Measurements from ENCODE around the gene SYNPR. TPM values are rescaled to one million over a fixed set of nuclear protein-coding genes. Genes with fewer than 3 reads are reported as not detected.
A peak's percentile ranks its signal among the peaks of the same experiment; 100 is the strongest.

SYNPR gene
- total and polyA plus RNA-seq, 5 experiments from 2014 or later: not detected

GRCh38 chr3:63274359-63274758 is 3.7 kb upstream of the SYNPR start:
- peaks cover 0 to 10% (median 4%) of the 10 kb centered on the region in 9 donors for H3K9me3 Mint-ChIP-seq
- H3K4me3 Mint-ChIP-seq: no peak overlapping the region
- POLR2A ChIA-PET: no interaction called here

GRCh38 chr3:63279005-63279841 is 1.1 kb downstream of the SYNPR start:
- no peak overlapping the region for H3K27ac Mint-ChIP-seq
- no peak for ATAC-seq
- H3K4me3 Mint-ChIP-seq: peak overlapping the region in 1 of 10 donors; percentile 29
- H3K4me1 Mint-ChIP-seq: peaks cover 0 to 2% (median under 1%) of the 10 kb centered on the region in 4 donors
- H3K9me3 Mint-ChIP-seq: peaks cover 0 to 9% (median 2%) of the 10 kb centered on the region in 9 donors
- H3K27me3 Mint-ChIP-seq: peaks cover 12 to 50% (median 29%) of the 10 kb centered on the region in 5 donors
- POLR2A ChIA-PET: no interaction called here
- DNase-seq: no peak
- H3K36me3 Mint-ChIP-seq: no peaks in the 10 kb centered on the region

More at GRCh38 chr3:63274359-63274758, 3.7 kb upstream of the SYNPR start:
- ATAC-seq: no peak
- no peak for DNase-seq
- no peaks in the 10 kb centered on the region for H3K36me3 Mint-ChIP-seq
- H3K27ac Mint-ChIP-seq: no peak overlapping the region
- H3K4me1 Mint-ChIP-seq: peaks cover 0 to 2% (median under 1%) of the 10 kb centered on the region in 4 donors
- H3K27me3 Mint-ChIP-seq: peaks cover 12 to 35% (median 22%) of the 10 kb centered on the region in 5 donors

- peaks cover 0 to 17% (median 2%) of the 10 kb centered on the region in 9 donors for H3K9me3 Mint-ChIP-seq
- POLR2A ChIA-PET: no interaction called here
Observed at GRCh38 chr3:63287610-63288009, 9.5 kb downstream of the SYNPR start.

DNA sequence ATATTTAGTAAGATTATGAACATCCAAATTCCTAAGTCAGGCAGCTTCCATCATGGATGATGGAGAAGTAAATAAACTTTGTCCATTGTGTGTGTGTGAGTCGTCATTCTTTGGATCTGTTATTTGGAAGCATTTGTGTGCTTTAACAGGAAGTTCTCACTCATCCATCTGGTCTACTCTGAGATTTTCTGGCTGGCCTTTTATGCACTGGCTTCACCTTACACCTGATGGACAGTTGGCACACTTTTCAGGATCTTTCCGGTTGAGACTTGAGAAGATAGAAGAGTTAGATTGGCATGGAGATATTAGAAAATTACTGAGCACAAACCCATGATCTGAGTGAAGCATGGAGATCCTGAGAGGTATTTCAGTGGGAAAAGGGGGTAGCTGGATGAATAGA is 12.6 kb downstream of the SYNPR start:
- POLR2A ChIA-PET: no interaction called here
- H3K9me3 Mint-ChIP-seq: peaks cover 0 to 17% (median 1%) of the 10 kb centered on the region in 9 donors
- H3K4me3 Mint-ChIP-seq: no peak overlapping the region
- no peak overlapping the region for H3K27ac Mint-ChIP-seq
- H3K27me3 Mint-ChIP-seq: peaks cover 0 to 3% (median 1%) of the 10 kb centered on the region in 5 donors
- ATAC-seq: no peak
- H3K4me1 Mint-ChIP-seq: no peaks in the 10 kb centered on the region
- no peaks in the 10 kb centered on the region for H3K36me3 Mint-ChIP-seq
- DNase-seq: no peak

More at GRCh38 chr3:63287610-63288009, 9.5 kb downstream of the SYNPR start:
- Mint-ChIP-seq H3K4me1 (no peaks in the 10 kb centered on the region), H3K27me3 (peaks cover 0 to 4% (median under 1%) of the 10 kb centered on the region in 5 donors), H3K4me3 (no peak overlapping the region), H3K36me3 (no peaks in the 10 kb centered on the region), H3K27ac (peak overlapping the region in 1 of 10 donors; percentile 41)
- DNase-seq (no peak), ATAC-seq (no peak)

GRCh38 chr3:63294332-63294731 is 16.2 kb downstream of the SYNPR start:
- no peaks in the 10 kb centered on the region for H3K4me1 Mint-ChIP-seq
- H3K4me3 Mint-ChIP-seq: no peak overlapping the region
- no peaks in the 10 kb centered on the region for H3K36me3 Mint-ChIP-seq
- H3K9me3 Mint-ChIP-seq: peaks cover 0 to 10% (median 2%) of the 10 kb centered on the region in 9 donors
- POLR2A ChIA-PET: no interaction called here
- no peak for ATAC-seq
- H3K27me3 Mint-ChIP-seq: peaks cover 0 to 5% (median 0%) of the 10 kb centered on the region in 5 donors
- no peak for DNase-seq
- H3K27ac Mint-ChIP-seq: no peak overlapping the region

DNA sequence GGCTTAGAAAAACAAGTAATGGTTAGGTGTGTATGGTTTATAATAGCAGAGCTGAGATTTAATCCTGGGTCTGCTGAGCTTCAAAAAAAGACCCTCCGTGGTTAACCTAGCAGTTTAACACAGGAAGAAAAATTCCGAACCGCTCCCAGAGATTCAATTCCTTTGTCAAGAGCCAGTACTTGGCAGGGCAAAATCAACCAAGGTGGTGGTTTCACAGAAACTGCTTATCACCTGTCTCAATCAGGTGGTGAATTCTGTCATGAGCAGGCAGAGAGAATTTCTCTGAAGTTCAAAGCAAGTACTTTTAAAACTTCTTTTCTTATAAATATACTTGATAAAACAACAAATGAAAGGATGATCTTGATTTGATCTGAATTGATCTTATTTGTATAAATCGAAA is 17.2 kb downstream of the SYNPR start:
- Mint-ChIP-seq H3K4me1 (no peaks in the 10 kb centered on the region), H3K9me3 (peaks cover 0 to 9% (median 2%) of the 10 kb centered on the region in 9 donors), H3K4me3 (no peak overlapping the region), H3K27me3 (peaks cover 0 to 5% (median 0%) of the 10 kb centered on the region in 5 donors), H3K36me3 (no peaks in the 10 kb centered on the region), H3K27ac (no peak overlapping the region)
- DNase-seq: no peak
- ATAC-seq: no peak
- POLR2A ChIA-PET: no interaction called here

- DNase-seq: no peak
- Mint-ChIP-seq H3K27me3 (peaks cover 0 to 5% (median 0%) of the 10 kb centered on the region in 5 donors), H3K9me3 (peaks cover 0 to 5% (median 2%) of the 10 kb centered on the region in 9 donors), H3K36me3 (no peaks in the 10 kb centered on the region), H3K4me1 (no peaks in the 10 kb centered on the region), H3K4me3 (no peak overlapping the region), H3K27ac (no peak overlapping the region)
- ATAC-seq: no peak
- POLR2A ChIA-PET: no interaction called here
Observed at GRCh38 chr3:63295806-63296205, 17.7 kb downstream of the SYNPR start.

DNA sequence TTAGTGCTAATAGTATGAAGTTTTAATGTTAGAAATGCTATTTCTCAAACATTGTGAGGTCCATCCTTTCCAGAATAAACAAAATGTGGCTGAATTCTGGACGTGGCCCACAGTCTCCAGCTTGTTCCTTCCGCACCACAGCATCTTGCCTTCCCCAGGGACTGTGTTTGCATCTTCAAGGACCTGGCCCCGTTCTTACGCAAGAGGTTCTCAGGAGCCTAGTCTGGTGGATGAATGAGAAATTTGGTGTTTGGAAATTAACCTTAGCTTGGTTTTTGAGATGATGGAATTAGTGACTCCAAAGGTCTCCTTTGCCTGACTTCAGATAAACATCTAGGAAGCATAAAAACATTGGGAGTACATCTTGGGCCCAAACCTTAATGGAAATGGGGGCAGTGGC is 18.1 kb downstream of the SYNPR start:
- Mint-ChIP-seq H3K36me3 (no peaks in the 10 kb centered on the region), H3K4me1 (no peaks in the 10 kb centered on the region), H3K27me3 (peaks cover 0 to 5% (median 0%) of the 10 kb centered on the region in 5 donors), H3K9me3 (peaks cover 0 to 4% (median under 1%) of the 10 kb centered on the region in 9 donors), H3K27ac (no peak overlapping the region), H3K4me3 (no peak overlapping the region)
- ATAC-seq: no peak
- POLR2A ChIA-PET: no interaction called here
- DNase-seq: no peak

- POLR2A ChIA-PET: no interaction called here
- H3K27ac Mint-ChIP-seq: no peak overlapping the region
- H3K4me1 Mint-ChIP-seq: no peaks in the 10 kb centered on the region
- H3K27me3 Mint-ChIP-seq: peaks cover 0 to 3% (median 0%) of the 10 kb centered on the region in 5 donors
- peaks cover 0 to 10% (median 2%) of the 10 kb centered on the region in 9 donors for H3K9me3 Mint-ChIP-seq
- DNase-seq: no peak
- H3K4me3 Mint-ChIP-seq: no peak overlapping the region
- no peaks in the 10 kb centered on the region for H3K36me3 Mint-ChIP-seq
- no peak for ATAC-seq
Observed at GRCh38 chr3:63303238-63303637, 25.1 kb downstream of the SYNPR start.

DNA sequence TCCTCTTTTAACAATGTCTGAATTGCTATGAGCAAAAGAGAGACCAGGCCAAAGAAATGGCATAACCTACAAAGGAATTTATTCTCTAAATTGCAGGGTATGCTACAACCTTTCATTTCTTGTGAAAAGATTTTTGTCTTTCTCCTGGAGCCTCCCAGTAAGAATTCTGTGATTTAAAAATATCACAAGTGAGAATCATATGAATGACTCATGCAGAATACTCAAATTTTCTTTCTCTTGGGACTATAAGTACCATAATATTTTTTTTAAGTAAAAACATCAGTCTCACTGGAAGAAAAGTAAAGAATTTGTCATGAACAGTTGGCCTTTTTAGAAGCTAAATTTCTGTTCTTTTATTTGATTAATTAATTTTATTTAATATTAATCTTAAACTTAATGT is 26.3 kb downstream of the SYNPR start:
- no peak for DNase-seq
- peaks cover 0 to 17% (median 2%) of the 10 kb centered on the region in 9 donors for H3K9me3 Mint-ChIP-seq
- no peak overlapping the region for H3K4me3 Mint-ChIP-seq
- no peaks in the 10 kb centered on the region for H3K4me1 Mint-ChIP-seq
- no peak for ATAC-seq
- H3K36me3 Mint-ChIP-seq: no peaks in the 10 kb centered on the region
- no peak overlapping the region for H3K27ac Mint-ChIP-seq
- peaks cover 0 to 3% (median 0%) of the 10 kb centered on the region in 5 donors for H3K27me3 Mint-ChIP-seq
- POLR2A ChIA-PET: no interaction called here

DNA sequence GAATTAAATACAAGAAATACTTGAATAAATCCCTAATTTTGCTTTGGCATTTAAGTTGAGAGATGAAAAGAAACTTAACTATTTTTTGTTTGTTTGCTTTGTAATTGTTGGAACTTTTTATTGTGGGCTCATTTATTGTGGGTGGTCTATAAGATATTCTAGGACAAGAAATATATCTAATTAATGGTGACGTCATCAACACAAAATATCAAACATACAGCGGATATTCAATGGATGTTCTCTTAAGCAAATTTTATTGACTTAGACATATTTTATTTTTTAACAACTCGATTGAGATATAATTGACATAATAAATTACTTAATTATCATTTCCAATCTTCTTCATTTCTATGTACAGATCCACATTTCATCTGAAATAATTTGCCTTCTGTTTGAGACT is 30.0 kb downstream of the SYNPR start:
- H3K27ac Mint-ChIP-seq: no peak overlapping the region
- POLR2A ChIA-PET: no interaction called here
- no peak for ATAC-seq

GRCh38 chr3:63309768-63310167 is 31.7 kb downstream of the SYNPR start:
- no peak for DNase-seq
- peaks cover 0 to 4% (median 0%) of the 10 kb centered on the region in 5 donors for H3K27me3 Mint-ChIP-seq
- H3K27ac Mint-ChIP-seq: no peak overlapping the region
- H3K36me3 Mint-ChIP-seq: no peaks in the 10 kb centered on the region
- peaks cover 0 to 24% (median 4%) of the 10 kb centered on the region in 9 donors for H3K9me3 Mint-ChIP-seq
- H3K4me1 Mint-ChIP-seq: no peaks in the 10 kb centered on the region
- ATAC-seq: no peak
- POLR2A ChIA-PET: no interaction called here
- H3K4me3 Mint-ChIP-seq: no peak overlapping the region

More for the DNA sequence above, 30.0 kb downstream of the SYNPR start:
- peaks cover 0 to 4% (median 0%) of the 10 kb centered on the region in 5 donors for H3K27me3 Mint-ChIP-seq
- no peak for DNase-seq
- no peaks in the 10 kb centered on the region for H3K36me3 Mint-ChIP-seq
- H3K4me3 Mint-ChIP-seq: no peak overlapping the region
- H3K9me3 Mint-ChIP-seq: peaks cover 0 to 18% (median 4%) of the 10 kb centered on the region in 9 donors
- no peaks in the 10 kb centered on the region for H3K4me1 Mint-ChIP-seq

DNA sequence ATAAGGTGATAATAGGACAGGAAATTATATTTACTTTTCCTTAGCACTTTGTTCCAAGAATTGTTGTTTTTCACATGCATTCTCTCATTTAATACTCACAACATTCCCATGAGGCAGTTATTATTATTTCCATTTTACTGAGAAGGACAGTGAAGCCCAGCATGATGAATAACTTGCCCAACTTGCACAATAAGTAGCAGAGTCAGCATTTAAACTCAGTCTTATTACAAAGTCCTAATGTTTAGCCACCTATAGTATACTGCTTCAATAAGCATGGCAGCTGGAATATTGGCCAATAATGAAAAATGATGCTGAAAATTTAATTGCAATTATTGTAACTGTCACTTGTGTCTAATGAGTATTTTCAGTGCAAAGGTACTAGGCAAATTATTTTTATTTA is 45.7 kb downstream of the SYNPR start:
- POLR2A ChIA-PET: no interaction called here
- no peaks in the 10 kb centered on the region for H3K27me3 Mint-ChIP-seq
- ATAC-seq: no peak

More for the DNA sequence above, 45.7 kb downstream of the SYNPR start:
- DNase-seq: no peak
- Mint-ChIP-seq H3K4me3 (no peak overlapping the region), H3K36me3 (no peaks in the 10 kb centered on the region), H3K9me3 (peaks cover 0 to 4% (median 0%) of the 10 kb centered on the region in 9 donors), H3K27ac (no peak overlapping the region), H3K4me1 (no peaks in the 10 kb centered on the region)

All from naive thymus-derived CD8-positive, alpha-beta T cell (primary cell).